Fibroblast of skin of left quadriceps (primary cell): ENCODE results near the gene KIF14.

ENCODE experiments used
- DNase-seq, 2 experiments: peaks; one replicate each; pipeline ENCODE4 v3.0.0-alpha.2; 2013; ENCODE audit warnings: low read depth in 2 of 2

KIF14 gene, protein sequence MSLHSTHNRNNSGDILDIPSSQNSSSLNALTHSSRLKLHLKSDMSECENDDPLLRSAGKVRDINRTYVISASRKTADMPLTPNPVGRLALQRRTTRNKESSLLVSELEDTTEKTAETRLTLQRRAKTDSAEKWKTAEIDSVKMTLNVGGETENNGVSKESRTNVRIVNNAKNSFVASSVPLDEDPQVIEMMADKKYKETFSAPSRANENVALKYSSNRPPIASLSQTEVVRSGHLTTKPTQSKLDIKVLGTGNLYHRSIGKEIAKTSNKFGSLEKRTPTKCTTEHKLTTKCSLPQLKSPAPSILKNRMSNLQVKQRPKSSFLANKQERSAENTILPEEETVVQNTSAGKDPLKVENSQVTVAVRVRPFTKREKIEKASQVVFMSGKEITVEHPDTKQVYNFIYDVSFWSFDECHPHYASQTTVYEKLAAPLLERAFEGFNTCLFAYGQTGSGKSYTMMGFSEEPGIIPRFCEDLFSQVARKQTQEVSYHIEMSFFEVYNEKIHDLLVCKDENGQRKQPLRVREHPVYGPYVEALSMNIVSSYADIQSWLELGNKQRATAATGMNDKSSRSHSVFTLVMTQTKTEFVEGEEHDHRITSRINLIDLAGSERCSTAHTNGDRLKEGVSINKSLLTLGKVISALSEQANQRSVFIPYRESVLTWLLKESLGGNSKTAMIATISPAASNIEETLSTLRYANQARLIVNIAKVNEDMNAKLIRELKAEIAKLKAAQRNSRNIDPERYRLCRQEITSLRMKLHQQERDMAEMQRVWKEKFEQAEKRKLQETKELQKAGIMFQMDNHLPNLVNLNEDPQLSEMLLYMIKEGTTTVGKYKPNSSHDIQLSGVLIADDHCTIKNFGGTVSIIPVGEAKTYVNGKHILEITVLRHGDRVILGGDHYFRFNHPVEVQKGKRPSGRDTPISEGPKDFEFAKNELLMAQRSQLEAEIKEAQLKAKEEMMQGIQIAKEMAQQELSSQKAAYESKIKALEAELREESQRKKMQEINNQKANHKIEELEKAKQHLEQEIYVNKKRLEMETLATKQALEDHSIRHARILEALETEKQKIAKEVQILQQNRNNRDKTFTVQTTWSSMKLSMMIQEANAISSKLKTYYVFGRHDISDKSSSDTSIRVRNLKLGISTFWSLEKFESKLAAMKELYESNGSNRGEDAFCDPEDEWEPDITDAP (N-terminal part only)

GRCh38 chr1:200620273-200621131 lies at the start of gene KIF14:
KIF14 (minus strand) TSS chr1:200620751; CDS start chr1:200618723, 2,028 bp downstream.
- DNase-seq: peak; percentile 73

DNA sequence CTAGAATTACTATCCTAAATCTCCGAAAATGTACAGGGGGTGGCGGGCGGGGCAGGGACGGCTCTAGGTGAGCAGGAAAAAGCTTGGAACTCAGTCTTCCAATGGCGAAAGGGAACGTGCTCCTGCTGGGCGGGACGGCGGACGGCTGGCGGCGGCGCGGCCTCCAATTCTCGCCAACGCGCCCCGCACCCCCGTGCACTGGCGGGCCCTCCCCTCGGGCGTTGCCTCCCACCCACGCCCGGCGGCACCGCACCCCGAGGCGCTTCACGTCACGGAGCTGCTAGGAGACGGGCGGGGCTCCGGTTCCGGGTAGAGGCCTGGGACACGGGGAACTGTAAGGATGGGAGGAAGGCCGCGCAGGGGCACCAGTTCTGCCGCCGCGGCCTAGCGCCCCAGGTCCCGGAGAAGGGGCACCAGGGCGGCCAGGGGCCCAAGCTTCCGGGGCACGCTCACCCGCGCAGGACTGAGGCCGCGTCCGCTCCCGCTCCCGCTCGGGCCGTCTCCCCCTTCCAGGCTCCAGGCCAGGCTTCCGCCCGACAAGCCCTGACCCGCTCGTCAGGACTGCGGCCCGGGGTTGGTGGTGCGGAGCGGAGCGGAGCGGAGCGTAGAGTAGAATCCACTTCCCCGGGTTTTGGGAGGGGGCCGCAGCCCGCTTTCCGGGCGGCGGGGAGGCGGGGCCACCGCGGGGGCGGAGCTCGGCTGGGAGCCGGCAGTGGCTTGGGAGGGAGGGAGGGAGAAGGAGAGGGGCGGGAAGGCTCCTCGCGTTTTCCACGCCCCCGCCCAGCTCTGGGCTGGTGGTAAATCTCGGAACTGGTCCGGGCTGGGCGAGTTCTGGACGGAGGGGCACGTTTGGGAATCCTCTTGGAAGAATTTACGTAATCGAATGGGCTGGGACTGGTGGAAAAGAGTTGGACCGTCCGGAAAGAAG lies 49.0 kb upstream of the KIF14 start, which contains the start of gene DDX59:
Gene DDX59 (minus strand): TSS at position 594 of the 928 bp plus-strand sequence. CDS start 3,167 bp downstream, outside the sequence.
- peak; percentile 95 for DNase-seq

- no peak for DNase-seq
These were observed 48.2 kb upstream of the KIF14 start for GRCh38 chr1:200668514-200669313.

- no peak for DNase-seq
These were observed 45.8 kb upstream of the KIF14 start for GRCh38 chr1:200666309-200666708.

DNA sequence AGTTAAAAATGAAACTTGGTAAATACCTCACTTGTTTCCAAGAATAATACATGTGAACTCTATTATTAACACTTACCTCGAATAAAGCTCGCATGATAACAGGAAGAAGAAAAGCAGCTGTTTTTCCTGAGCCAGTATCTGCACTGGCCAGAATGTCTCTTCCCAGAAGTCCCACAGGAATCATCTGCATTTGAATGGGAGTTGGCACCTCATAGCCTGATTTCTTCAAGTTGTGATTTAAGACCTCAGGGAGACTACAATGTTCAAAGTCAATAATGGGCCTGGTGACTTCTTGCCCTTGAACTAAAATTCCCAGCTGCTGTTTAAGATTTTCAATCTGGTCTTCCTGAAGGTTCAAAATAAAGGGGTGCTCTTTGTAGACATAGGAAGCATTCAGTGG lies 45.3 kb upstream of the KIF14 start:
- DNase-seq: peak in 1 of 2 experiments; percentile 7

- no peak for DNase-seq
These were observed 40.2 kb upstream of the KIF14 start for GRCh38 chr1:200660719-200661118.

- DNase-seq: no peak
These were observed 38.7 kb upstream of the KIF14 start for GRCh38 chr1:200659269-200659668.

- DNase-seq: no peak
These were observed 37.7 kb upstream of the KIF14 start for GRCh38 chr1:200658037-200658818.

GRCh38 chr1:200654660-200655059 lies 34.1 kb upstream of the KIF14 start:
- DNase-seq: no peak

- DNase-seq: no peak
These were observed 32.5 kb upstream of the KIF14 start for GRCh38 chr1:200653022-200653462.

GRCh38 chr1:200652378-200652777 lies 31.8 kb upstream of the KIF14 start:
- DNase-seq: no peak

DNA sequence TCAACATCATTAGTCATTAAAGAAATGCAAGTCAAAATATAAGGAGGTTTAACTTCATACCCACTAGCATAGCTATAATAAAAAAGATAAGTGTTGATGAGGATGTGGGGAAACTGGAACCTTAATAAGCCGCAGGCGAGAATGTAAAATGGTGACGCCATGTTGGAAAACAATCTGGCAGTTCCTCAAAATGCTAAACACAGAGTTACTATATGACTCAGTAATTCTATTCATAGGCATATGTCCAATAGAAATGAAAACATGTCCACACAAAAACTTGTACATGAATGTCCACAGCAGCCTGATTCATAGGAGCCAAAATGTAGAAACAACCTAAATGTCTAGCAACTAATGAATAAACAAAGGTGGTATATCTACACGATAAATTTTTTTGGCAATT lies 26.0 kb upstream of the KIF14 start:
- DNase-seq: no peak

- no peak for DNase-seq
These were observed 23.5 kb upstream of the KIF14 start for GRCh38 chr1:200644021-200644420.

GRCh38 chr1:200642481-200642880 lies 21.9 kb upstream of the KIF14 start:
- no peak for DNase-seq

- no peak for DNase-seq
These were observed 20.4 kb upstream of the KIF14 start for GRCh38 chr1:200640963-200641401.

DNA sequence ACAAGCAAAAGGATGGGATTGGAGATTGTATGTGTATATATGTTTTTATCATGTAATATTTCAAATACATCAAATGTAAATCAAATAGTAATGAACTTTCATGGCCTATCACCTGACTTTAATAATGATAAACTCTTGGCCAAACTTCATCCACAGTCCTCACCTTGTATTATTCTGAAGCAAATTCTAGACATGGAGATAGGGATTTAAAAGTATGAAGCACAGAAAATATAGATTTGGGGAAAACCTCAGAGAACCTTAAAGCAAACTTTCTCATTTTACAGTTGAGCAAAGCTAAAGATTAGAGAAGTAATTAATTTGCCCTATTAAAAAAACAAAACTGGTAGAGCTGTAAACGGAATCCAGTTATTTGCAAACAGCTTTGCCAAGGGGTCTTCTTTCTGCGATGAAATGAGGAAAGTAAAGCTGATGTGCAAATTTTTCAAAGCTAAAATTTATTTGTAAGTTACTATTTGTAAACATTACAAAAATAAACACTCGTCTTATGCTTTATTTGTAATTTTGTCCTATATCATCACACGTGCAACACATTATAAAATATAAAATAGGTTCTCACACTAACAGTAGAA lies 19.9 kb upstream of the KIF14 start:
- no peak for DNase-seq

GRCh38 chr1:200638073-200638472 lies 17.5 kb upstream of the KIF14 start:
- no peak for DNase-seq

GRCh38 chr1:200636681-200637080 lies 16.1 kb upstream of the KIF14 start:
- DNase-seq: no peak
